ENCODE measurements around the gene LTF.

LTF gene

GRCh38 chr3:46464326-46465195, at the start of gene LTF:
Gene LTF (minus strand): TSS chr3:46464905. CDS start chr3:46464867, 38 bp downstream.
- TF ChIP-seq ZNF202 (tag by site-specific recombination; IDR thresholded peaks at IDR 0.05; ENCODE audit: borderline replicate concordance): no peak
- no peak within 1 kb of the TSS for H3K4me3 ChIP-seq (ENCODE audit: low read depth, low read length)
- POLR2A ChIA-PET: no interaction called here
- no peaks in the 10 kb centered on the region for H3K9me3 ChIP-seq (ENCODE audit: control insufficient read depth, insufficient read depth, low read depth, low read length)
- H3K4me1 ChIP-seq (ENCODE audit: control insufficient read depth, insufficient read depth, low read length): no peaks in the 10 kb centered on the region
- H3K27ac ChIP-seq (ENCODE audit: extremely low read depth, low read depth, low read length): no peak within 1 kb of the TSS
- H3K36me3 ChIP-seq (ENCODE audit: control insufficient read depth in 2 of 2, insufficient read depth in 1 of 2, low read length in 2 of 2): no peaks in the 10 kb centered on the region
- CTCF ChIA-PET: interaction anchor here (0.6 to 0.7 kb wide), 2 partner anchors 24 to 39 kb away, joined by 3 to 5 read pairs; no protein-coding TSS in a partner anchor

- no peak overlapping the region for H3K27ac ChIP-seq (ENCODE audit: extremely low read depth, low read depth, low read length)
- ChIA-PET POLR2A (no interaction called here), CTCF (no interaction called here)
These were observed 47.6 kb upstream of the LTF start for GRCh38 chr3:46512191-46512749.

GRCh38 chr3:46509661-46510187, 45.0 kb upstream of the LTF start:
- H3K27ac ChIP-seq (ENCODE audit: extremely low read depth, low read depth, low read length): no peak overlapping the region
- H3K4me1 ChIP-seq (ENCODE audit: control insufficient read depth, insufficient read depth, low read length): no peaks in the 10 kb centered on the region
- ChIA-PET POLR2A (interaction anchor here (0.6 kb wide), 1 partner anchor 466 kb away, joined by 6 read pairs; no protein-coding TSS in a partner anchor), CTCF (interaction anchor here (0.6 to 1.0 kb wide), 3 partner anchors 14 to 33 kb away, joined by 3 read pairs; no protein-coding TSS in a partner anchor)
- H3K36me3 ChIP-seq (ENCODE audit: control insufficient read depth in 2 of 2, insufficient read depth in 1 of 2, low read length in 2 of 2): no peaks in the 10 kb centered on the region
- no peaks in the 10 kb centered on the region for H3K9me3 ChIP-seq (ENCODE audit: control insufficient read depth, insufficient read depth, low read depth, low read length)
- H3K4me3 ChIP-seq (ENCODE audit: low read depth, low read length): no peak overlapping the region
- no peak for TF ChIP-seq PRDM2 (tag by site-specific recombination; IDR thresholded peaks at IDR 0.05; ENCODE audit: borderline replicate concordance)
- TF ChIP-seq ZNF521 (tag by site-specific recombination; IDR thresholded peaks at IDR 0.05): no peak
- no peak for TF ChIP-seq ZNF513 (tag by site-specific recombination; IDR thresholded peaks at IDR 0.05)
- no peak for TF ChIP-seq ZNF76 (tag by site-specific recombination; IDR thresholded peaks at IDR 0.05; ENCODE audit: borderline replicate concordance, low read depth)
- no peak for TF ChIP-seq ZNF184 (tag by site-specific recombination; IDR thresholded peaks at IDR 0.05)
- TF ChIP-seq ZNF138 (tag by site-specific recombination; IDR thresholded peaks at IDR 0.05; ENCODE audit: borderline replicate concordance): no peak
- TF ChIP-seq ZNF544 (tag by site-specific recombination; IDR thresholded peaks at IDR 0.05): no peak
- TF ChIP-seq ZNF350 (tag by site-specific recombination; IDR thresholded peaks at IDR 0.05): no peak
- TF ChIP-seq GLI4 (tag by site-specific recombination; IDR thresholded peaks at IDR 0.05): no peak
- TF ChIP-seq ZNF157 (tag by site-specific recombination; IDR thresholded peaks at IDR 0.05): no peak
- no peak for TF ChIP-seq ZNF707 (tag by site-specific recombination; IDR thresholded peaks at IDR 0.05)
- TF ChIP-seq ZNF837 (tag by site-specific recombination; IDR thresholded peaks at IDR 0.05): no peak
- no peak for TF ChIP-seq ZNF549 (tag by site-specific recombination; IDR thresholded peaks at IDR 0.05)
- no peak for TF ChIP-seq ZNF214 (tag by site-specific recombination; IDR thresholded peaks at IDR 0.05; ENCODE audit: borderline replicate concordance)
- TF ChIP-seq ZFHX2 (tag by site-specific recombination; conservative IDR thresholded peaks at IDR 0.05): no peak
- TF ChIP-seq ZNF654 (tag by site-specific recombination; IDR thresholded peaks at IDR 0.05; ENCODE audit: low read depth): no peak

More at GRCh38 chr3:46512191-46512749, 47.6 kb upstream of the LTF start:
- no peak overlapping the region for H3K4me3 ChIP-seq (ENCODE audit: low read depth, low read length)
- no peaks in the 10 kb centered on the region for H3K36me3 ChIP-seq (ENCODE audit: control insufficient read depth in 2 of 2, insufficient read depth in 1 of 2, low read length in 2 of 2)
- H3K4me1 ChIP-seq (ENCODE audit: control insufficient read depth, insufficient read depth, low read length): no peaks in the 10 kb centered on the region
- TF ChIP-seq ZNF138 (tag by site-specific recombination; IDR thresholded peaks at IDR 0.05; ENCODE audit: borderline replicate concordance) (no peak), ZNF416 (tag by site-specific recombination; IDR thresholded peaks at IDR 0.05) (no peak), ZNF426 (tag by site-specific recombination; IDR thresholded peaks at IDR 0.05) (no peak), ELK4 (IDR thresholded peaks at IDR 0.05; ENCODE audit: borderline replicate concordance, low read depth, low read length) (no peak), SP3 (tag by site-specific recombination; IDR thresholded peaks at IDR 0.05) (no peak)
- no peaks in the 10 kb centered on the region for H3K9me3 ChIP-seq (ENCODE audit: control insufficient read depth, insufficient read depth, low read depth, low read length)
